ENCODE data around the gene TMCO5A.

GRCh38 chr15:37951999-37952398 is 17.6 kb downstream of the TMCO5A start:
- TF ChIP-seq CTCF (IDR thresholded peaks at IDR 0.05), result no peak
- no peak for TF ChIP-seq EZH2 (IDR thresholded peaks at IDR 0.05; ENCODE audit: borderline replicate concordance, insufficient read depth, low read depth, low read length, poor library complexity, severe bottlenecking)

Data from B cell (primary cell).